HG02763 (cell line): Measurements from ENCODE around the gene PLD1.

Experiments
- ATAC-seq: cut with Tn5 transposase; IDR thresholded peaks from one replicate; pipeline ENCODE4 v1.9.1; 2021; ENCODE audit warnings: mild to moderate bottlenecking, moderate library complexity; ENCODE audit not compliant: unreplicated experiment

PLD1 gene

GRCh38 chr3:171839270-171839669, 29.0 kb upstream of the PLD1 start:
- ATAC-seq: no peak

- ATAC-seq: no peak
Observed at GRCh38 chr3:171838218-171838720, 28.0 kb upstream of the PLD1 start.

- no peak for ATAC-seq
Observed at GRCh38 chr3:171837698-171838097, 27.4 kb upstream of the PLD1 start.

GRCh38 chr3:171836855-171837254, 26.6 kb upstream of the PLD1 start:
- no peak for ATAC-seq

DNA sequence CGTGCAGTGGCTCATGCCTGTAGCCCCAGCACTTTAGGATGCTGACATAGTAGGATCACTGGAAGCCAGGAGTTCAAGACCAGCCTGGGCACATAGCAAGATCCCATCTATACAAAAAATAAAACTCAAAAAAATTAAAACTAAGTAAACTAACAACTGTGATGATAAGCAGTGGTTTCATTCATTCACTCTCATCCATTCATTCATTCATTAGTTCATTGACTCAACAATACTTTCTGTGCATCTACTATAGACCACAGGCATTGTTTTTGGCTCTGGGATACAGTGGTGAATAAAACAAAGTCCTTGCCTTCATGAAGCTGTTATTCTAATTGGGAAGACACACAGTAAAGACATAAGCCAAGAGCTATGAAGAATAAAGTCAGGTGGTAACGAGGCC, 25.3 kb upstream of the PLD1 start:
- ATAC-seq: no peak

- no peak for ATAC-seq
Observed at GRCh38 chr3:171835116-171835515, 24.8 kb upstream of the PLD1 start.

DNA sequence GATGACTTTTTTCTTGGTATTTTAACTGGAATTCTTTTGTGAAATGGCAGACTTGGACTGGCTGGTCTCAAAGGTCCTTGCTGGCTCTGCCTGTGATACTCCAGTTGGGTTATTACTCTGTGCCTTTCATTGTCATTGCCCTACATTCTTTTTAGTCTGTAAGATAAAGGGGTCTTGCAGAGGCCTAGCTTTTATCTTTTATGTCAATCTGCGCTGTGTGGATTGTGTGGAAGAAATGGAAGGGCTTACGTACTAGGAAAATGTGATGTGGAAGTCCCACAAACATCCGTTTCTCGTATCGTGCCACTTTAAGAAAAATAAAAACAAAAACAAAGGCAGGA, 24.1 kb upstream of the PLD1 start:
- ATAC-seq: no peak

GRCh38 chr3:171833789-171834460, 23.6 kb upstream of the PLD1 start:
- ATAC-seq: no peak

- no peak for ATAC-seq
Observed at GRCh38 chr3:171832989-171833388, 22.7 kb upstream of the PLD1 start.

DNA sequence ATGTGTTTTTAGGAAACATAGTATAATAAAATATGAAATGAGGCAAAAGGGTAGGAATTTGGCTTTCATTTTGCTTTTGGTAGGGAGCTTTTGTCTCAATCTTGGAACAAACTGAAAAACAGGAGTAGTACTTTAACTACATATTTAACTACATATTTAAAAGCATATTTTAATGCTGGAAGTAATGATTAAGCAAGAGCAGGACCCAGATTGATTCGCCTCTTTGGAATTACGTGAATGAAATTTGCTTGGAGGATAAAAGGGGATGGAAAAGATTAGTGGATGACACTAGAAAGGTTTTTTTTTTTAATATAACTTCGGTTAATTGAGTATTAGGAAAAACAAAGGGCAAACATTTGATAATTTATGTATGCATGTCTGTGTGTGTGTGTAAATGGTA, 21.7 kb upstream of the PLD1 start:
- no peak for ATAC-seq

GRCh38 chr3:171830518-171830875, 20.2 kb upstream of the PLD1 start:
- no peak for ATAC-seq

DNA sequence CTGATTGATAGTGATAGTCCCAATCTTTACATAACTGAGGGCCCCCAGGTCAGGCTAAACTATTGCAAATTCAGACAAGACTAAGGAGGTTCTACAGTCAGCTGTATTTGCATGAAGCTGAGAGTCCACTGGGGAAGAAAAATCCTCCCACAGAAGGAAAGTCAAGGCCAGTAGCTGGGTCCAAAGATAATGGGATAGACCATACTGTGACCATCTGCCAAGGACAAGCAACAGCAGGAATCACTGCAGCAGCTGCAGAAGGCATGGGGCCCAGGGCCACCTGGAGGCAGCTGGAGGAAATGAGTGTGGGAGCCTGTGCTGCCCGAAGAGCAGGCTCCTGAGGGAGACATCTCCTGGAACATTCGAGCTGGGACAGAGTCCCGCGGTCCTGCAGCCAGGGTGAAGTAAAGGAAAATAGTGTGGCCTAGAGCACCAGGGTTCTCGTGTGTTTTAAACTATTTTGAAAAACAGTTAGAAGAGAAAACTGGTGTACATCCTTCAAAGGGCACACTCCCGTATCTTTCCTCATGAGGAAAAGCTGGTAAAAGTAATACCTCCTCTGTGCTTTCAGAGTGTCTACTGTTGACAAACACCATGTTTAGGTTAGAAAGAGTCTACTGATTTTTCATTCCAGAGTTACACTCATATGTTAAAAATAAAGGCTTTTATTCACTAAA, 19.7 kb upstream of the PLD1 start:
- peak; percentile 75 for ATAC-seq

GRCh38 chr3:171828902-171829770, 18.9 kb upstream of the PLD1 start:
- ATAC-seq: no peak

DNA sequence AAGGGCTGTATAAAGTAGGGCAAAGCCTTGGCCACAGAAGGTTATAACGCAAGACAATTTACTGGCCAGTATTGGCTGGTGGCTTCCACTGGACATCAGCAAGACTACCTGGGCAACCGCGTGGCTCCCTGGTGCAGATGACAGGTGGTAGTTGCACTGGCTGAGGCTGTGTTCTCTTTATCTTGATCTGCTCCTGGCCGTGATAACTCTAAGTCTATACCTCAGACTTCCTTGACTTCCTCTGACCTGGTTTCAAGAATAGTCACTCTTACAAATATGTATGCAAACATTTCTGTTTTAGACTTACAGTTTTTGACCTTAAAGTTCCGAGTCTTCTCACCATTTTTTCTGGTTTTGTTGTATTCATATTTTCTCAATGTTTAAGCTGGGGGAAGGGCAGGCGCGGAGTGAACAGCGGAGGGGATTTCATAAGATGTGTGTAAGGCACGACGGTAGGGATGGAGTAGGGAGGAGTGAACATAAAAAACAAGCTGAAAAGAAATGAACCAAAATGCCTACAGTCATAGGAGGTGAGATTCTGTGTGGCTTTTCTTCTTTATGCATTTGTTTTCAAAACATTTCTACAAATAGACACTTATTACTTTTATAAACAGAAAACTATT, 17.7 kb upstream of the PLD1 start:
- ATAC-seq: no peak

- ATAC-seq: no peak
Observed at GRCh38 chr3:171827385-171827784, 17.1 kb upstream of the PLD1 start.

GRCh38 chr3:171825222-171825828, 15.0 kb upstream of the PLD1 start:
- ATAC-seq: no peak

DNA sequence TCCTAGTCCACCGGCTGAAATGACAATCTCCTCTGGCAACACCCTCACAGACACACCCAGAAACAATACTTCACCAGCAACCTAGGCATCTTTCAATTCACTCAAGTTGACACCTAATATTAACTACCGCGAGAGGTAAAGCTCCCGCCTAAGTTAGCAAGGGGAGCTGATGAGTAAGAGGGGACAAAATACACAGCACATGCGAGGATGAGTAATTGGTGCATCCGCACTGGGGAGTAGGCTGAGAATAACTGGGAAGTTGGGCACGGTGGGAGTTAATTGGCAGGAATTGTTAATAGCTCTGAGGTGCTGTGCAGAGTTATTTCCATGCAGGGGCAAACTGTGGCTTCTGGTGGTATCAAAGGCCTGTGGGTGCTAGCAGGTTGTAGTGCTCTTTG, 14.5 kb upstream of the PLD1 start:
- ATAC-seq: no peak

- ATAC-seq: no peak
Observed at GRCh38 chr3:171824116-171824515, 13.8 kb upstream of the PLD1 start.

- ATAC-seq: no peak
Observed at GRCh38 chr3:171822431-171823106, 12.3 kb upstream of the PLD1 start.

- ATAC-seq: no peak
Observed at GRCh38 chr3:171821778-171822358, 11.6 kb upstream of the PLD1 start.
